HG03135 (cell line): ENCODE measurements around the gene COL4A6.

Experiments used
- ATAC-seq: cut with Tn5 transposase; IDR thresholded peaks from one replicate; pipeline ENCODE4 v1.9.1; 2021; ENCODE audit warnings: mild to moderate bottlenecking, moderate library complexity; ENCODE audit not compliant: unreplicated experiment

Gene COL4A6

GRCh38 chrX:108163333-108164082 lies 274.7 kb downstream of the COL4A6 start:
- no peak for ATAC-seq

GRCh38 chrX:108162265-108162664 lies 276.0 kb downstream of the COL4A6 start:
- ATAC-seq, result no peak

- no peak for ATAC-seq
Measured at GRCh38 chrX:108160309-108160708, 277.9 kb downstream of the COL4A6 start.

GRCh38 chrX:108159028-108159670 lies 279.1 kb downstream of the COL4A6 start:
- no peak for ATAC-seq

- ATAC-seq, result no peak
Measured at GRCh38 chrX:108157628-108158027, 280.6 kb downstream of the COL4A6 start.

- ATAC-seq, result no peak
Measured at GRCh38 chrX:108156934-108157466, 281.2 kb downstream of the COL4A6 start.

- no peak for ATAC-seq
Measured at GRCh38 chrX:108156082-108156481, 282.1 kb downstream of the COL4A6 start.

- ATAC-seq, result peak; percentile 82
Measured at GRCh38 chrX:108148524-108148923, 289.7 kb downstream of the COL4A6 start.

GRCh38 chrX:108138814-108139702 lies 299.2 kb downstream of the COL4A6 start:
- no peak for ATAC-seq

GRCh38 chrX:108134724-108135123 lies 303.5 kb downstream of the COL4A6 start:
- no peak for ATAC-seq

- ATAC-seq, result no peak
Measured at GRCh38 chrX:108132876-108133275, 305.3 kb downstream of the COL4A6 start.

- no peak for ATAC-seq
Measured at GRCh38 chrX:108132034-108132433, 306.2 kb downstream of the COL4A6 start.

- no peak for ATAC-seq
Measured at GRCh38 chrX:108131471-108131870, 306.8 kb downstream of the COL4A6 start.

GRCh38 chrX:108130889-108131288 lies 307.3 kb downstream of the COL4A6 start:
- ATAC-seq, result no peak

GRCh38 chrX:108127152-108127551 lies 311.1 kb downstream of the COL4A6 start:
- ATAC-seq, result no peak

GRCh38 chrX:108126661-108127060 lies 311.6 kb downstream of the COL4A6 start:
- ATAC-seq, result no peak

- no peak for ATAC-seq
Measured at GRCh38 chrX:108123591-108124366, 314.4 kb downstream of the COL4A6 start.

GRCh38 chrX:108122748-108123147 lies 315.5 kb downstream of the COL4A6 start:
- no peak for ATAC-seq

- ATAC-seq, result no peak
Measured at GRCh38 chrX:108121291-108121690, 316.9 kb downstream of the COL4A6 start.

- no peak for ATAC-seq
Measured at GRCh38 chrX:108117988-108118387, 320.2 kb downstream of the COL4A6 start.
